ENCODE measurements around the gene WNT3.

WNT3 gene

GRCh38 chr17:46722662-46723285 is 95.7 kb downstream of the WNT3 start:
- no peak for DNase-seq

GRCh38 chr17:46720408-46720807 is 98.1 kb downstream of the WNT3 start:
- DNase-seq: no peak

- DNase-seq: no peak
Measured at GRCh38 chr17:46719891-46720290, 98.6 kb downstream of the WNT3 start.

GRCh38 chr17:46717999-46718398 is 100.5 kb downstream of the WNT3 start:
- no peak for DNase-seq
